OCI-LY1 (cell line): Measurements from ENCODE around the gene FETUB.

ENCODE experiments used
- H2AFZ ChIP-seq: fragments of 200-600 bp; sonication (generic), shearing (Covaris generic); 2 replicates; pipeline ENCODE4 v1.6.0; 2014; ENCODE audit warnings: antibody characterized with exemption, mild to moderate bottlenecking, low read length
- H3F3A ChIP-seq: fragments of 200-600 bp; sonication (generic), shearing (Covaris generic); 2 replicates; pipeline ENCODE4 v1.6.0; 2014; ENCODE audit warnings: mild to moderate bottlenecking, antibody characterized with exemption, low read length, moderate library complexity; ENCODE audit not compliant: insufficient read depth
- H3K27ac ChIP-seq: fragments of 200-600 bp; sonication (generic); 2 replicates; pipeline ENCODE4 v1.5.1; 2014; ENCODE audit warnings: low read length, mixed run types, mild to moderate bottlenecking, low read depth; ENCODE audit not compliant: poor library complexity, severe bottlenecking
- H3K27me3 ChIP-seq: fragments of 200-600 bp; sonication (generic); 2 replicates; pipeline ENCODE4 v1.6.0; 2014; ENCODE audit warnings: antibody characterized with exemption, mild to moderate bottlenecking, low read length, moderate library complexity; ENCODE audit not compliant: insufficient read depth
- H3K36me3 ChIP-seq: fragments of 200-600 bp; sonication (generic); 2 replicates; pipeline ENCODE4 v1.6.1; 2014; ENCODE audit warnings: mild to moderate bottlenecking, antibody characterized with exemption, low read length, moderate library complexity, mixed read lengths; ENCODE audit not compliant: insufficient read depth
- H3K4me1 ChIP-seq: fragments of 200-600 bp; sonication (generic); 2 replicates; pipeline ENCODE4 v1.5.1; 2014; ENCODE audit warnings: mild to moderate bottlenecking, low read length, moderate library complexity; ENCODE audit not compliant: insufficient read depth, severe bottlenecking
- H3K4me2 ChIP-seq: fragments of 200-600 bp; sonication (generic), shearing (Covaris generic); 2 replicates; pipeline ENCODE4 v1.6.1; 2014; ENCODE audit warnings: low read length
- H3K4me3 ChIP-seq: fragments of 200-600 bp; sonication (generic); 2 replicates; pipeline ENCODE4 v1.5.1; 2014; ENCODE audit warnings: low read length, low read depth, mild to moderate bottlenecking, mixed read lengths; ENCODE audit not compliant: poor library complexity, severe bottlenecking
- H3K79me2 ChIP-seq: fragments of 200-600 bp; shearing (Covaris generic); 2 replicates; pipeline ENCODE4 v1.6.1; 2016; ENCODE audit warnings: mixed run types, low read length, mixed read lengths; ENCODE audit not compliant: insufficient read depth
- H3K9ac ChIP-seq: fragments of 200-600 bp; sonication (generic), shearing (Covaris generic); 2 replicates; pipeline ENCODE4 v1.6.1; 2014; ENCODE audit warnings: mild to moderate bottlenecking, low read length, mixed read lengths
- H3K9me2 ChIP-seq: fragments of 200-600 bp; sonication (generic), shearing (Covaris generic); 2 replicates; pipeline ENCODE4 v1.6.1; 2014; ENCODE audit warnings: low read depth, mild to moderate bottlenecking, low read length, mixed read lengths
- H3K9me3 ChIP-seq: fragments of 200-600 bp; shearing (Covaris generic); 2 replicates; pipeline ENCODE4 v1.6.1; 2014; ENCODE audit warnings: low read length, mixed read lengths
- H4K20me1 ChIP-seq: fragments of 200-600 bp; sonication (generic), shearing (Covaris generic); 2 replicates; pipeline ENCODE4 v1.6.0; 2016; ENCODE audit warnings: mild to moderate bottlenecking, low read length; ENCODE audit not compliant: insufficient read depth
- EZH2 ChIP-seq: fragments of 200-600 bp; sonication (generic), shearing (Covaris generic); IDR thresholded peaks from 2 replicates; pipeline ENCODE4 v1.8.0; 2017; ENCODE audit warnings: borderline replicate concordance, mixed run types, mild to moderate bottlenecking, antibody characterized with exemption, low read length, moderate library complexity, mixed read lengths
- TF ChIP-seq, protein P1 (sequence below): fragments of 200-600 bp; sonication (generic), shearing (Covaris generic); IDR thresholded peaks from 2 replicates; pipeline ENCODE4 v1.5.1; 2017; ENCODE audit warnings: mild to moderate bottlenecking, antibody characterized with exemption, low read length, moderate library complexity, mixed read lengths

The FETUB gene

DNA sequence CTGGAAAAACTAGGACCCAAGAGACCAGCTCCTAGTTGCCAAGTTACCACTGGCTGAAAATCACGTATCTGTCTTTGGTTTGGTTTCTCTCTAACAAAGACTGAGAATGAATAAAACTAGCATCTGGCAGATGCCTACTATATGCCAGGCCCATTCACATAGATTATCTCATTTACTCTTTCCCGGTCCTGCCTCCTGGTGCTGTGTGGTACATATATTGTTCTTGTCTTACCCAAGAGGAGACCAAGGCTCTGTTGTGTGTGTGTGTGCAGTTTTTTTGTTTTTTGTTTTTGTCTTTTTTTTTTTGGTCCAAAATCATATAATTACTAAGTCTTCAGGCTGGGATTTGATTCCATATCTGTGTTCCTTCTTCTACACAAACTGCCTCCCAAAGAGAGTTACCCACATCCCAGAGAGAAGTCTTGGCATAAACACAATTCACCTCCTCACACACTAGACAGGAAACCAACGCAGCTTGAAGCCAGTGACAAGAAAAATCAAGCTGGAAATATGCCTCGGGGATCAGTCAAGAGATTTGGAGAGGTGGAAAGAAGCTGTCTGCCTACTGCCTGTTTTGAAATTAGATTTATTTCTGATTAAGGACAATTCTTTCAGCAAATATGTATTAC is 26.4 kb upstream of the FETUB start:
- Histone ChIP-seq H3K9me2 (no peaks in the 10 kb centered on the region), H4K20me1 (no peaks in the 10 kb centered on the region), H3K27ac (no peak overlapping the region), H3K36me3 (no peaks in the 10 kb centered on the region), H3K4me3 (no peak overlapping the region), H3F3A (no peaks in the 10 kb centered on the region), H3K4me2 (no peak overlapping the region), H2AFZ (no peak overlapping the region), H3K9me3 (no peaks in the 10 kb centered on the region), H3K27me3 (0 out of 2 replicates have a peak, but pooled peaks cover 5% of the 10 kb centered on the region), H3K9ac (no peak overlapping the region), H3K79me2 (no peaks in the 10 kb centered on the region), H3K4me1 (peaks cover 27% of the 10 kb centered on the region)
- no peak for TF ChIP-seq EZH2
- TF ChIP-seq, protein P1, sequence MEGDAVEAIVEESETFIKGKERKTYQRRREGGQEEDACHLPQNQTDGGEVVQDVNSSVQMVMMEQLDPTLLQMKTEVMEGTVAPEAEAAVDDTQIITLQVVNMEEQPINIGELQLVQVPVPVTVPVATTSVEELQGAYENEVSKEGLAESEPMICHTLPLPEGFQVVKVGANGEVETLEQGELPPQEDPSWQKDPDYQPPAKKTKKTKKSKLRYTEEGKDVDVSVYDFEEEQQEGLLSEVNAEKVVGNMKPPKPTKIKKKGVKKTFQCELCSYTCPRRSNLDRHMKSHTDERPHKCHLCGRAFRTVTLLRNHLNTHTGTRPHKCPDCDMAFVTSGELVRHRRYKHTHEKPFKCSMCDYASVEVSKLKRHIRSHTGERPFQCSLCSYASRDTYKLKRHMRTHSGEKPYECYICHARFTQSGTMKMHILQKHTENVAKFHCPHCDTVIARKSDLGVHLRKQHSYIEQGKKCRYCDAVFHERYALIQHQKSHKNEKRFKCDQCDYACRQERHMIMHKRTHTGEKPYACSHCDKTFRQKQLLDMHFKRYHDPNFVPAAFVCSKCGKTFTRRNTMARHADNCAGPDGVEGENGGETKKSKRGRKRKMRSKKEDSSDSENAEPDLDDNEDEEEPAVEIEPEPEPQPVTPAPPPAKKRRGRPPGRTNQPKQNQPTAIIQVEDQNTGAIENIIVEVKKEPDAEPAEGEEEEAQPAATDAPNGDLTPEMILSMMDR: no peak

DNA sequence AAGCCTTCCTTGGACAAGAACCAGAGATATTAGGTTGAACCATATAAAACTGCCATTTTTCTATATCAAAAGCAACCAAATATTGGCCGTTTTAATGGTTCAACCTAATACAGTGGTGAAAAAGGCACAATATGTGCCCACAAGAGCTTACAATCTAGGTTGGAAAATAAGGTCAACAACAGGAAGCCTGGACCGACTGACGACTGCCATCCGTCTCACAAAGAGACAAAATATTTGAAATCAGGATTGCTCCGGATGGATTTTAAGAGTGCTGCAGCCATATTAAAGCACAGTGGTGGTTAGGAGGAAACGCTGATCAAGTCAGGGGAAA is 26.0 kb upstream of the FETUB start:
- H3K9me3 ChIP-seq: no peaks in the 10 kb centered on the region
- H3K27me3 ChIP-seq: 0 out of 2 replicates have a peak, but pooled peaks cover 5% of the 10 kb centered on the region
- no peak overlapping the region; the same call in 1 of the 2 replicates for H3K9ac ChIP-seq
- H3K27ac ChIP-seq: no peak overlapping the region
- H3K79me2 ChIP-seq: no peaks in the 10 kb centered on the region
- H4K20me1 ChIP-seq: no peaks in the 10 kb centered on the region
- H3K4me1 ChIP-seq: peaks cover 27% of the 10 kb centered on the region
- H3K4me3 ChIP-seq: peak overlapping the region; percentile 32
- TF ChIP-seq, protein P1: no peak
- TF ChIP-seq EZH2: no peak
- no peaks in the 10 kb centered on the region for H3K36me3 ChIP-seq
- H2AFZ ChIP-seq: no peak overlapping the region
- H3K9me2 ChIP-seq: no peaks in the 10 kb centered on the region
- H3F3A ChIP-seq: no peaks in the 10 kb centered on the region
- peak overlapping the region; percentile 62 for H3K4me2 ChIP-seq

DNA sequence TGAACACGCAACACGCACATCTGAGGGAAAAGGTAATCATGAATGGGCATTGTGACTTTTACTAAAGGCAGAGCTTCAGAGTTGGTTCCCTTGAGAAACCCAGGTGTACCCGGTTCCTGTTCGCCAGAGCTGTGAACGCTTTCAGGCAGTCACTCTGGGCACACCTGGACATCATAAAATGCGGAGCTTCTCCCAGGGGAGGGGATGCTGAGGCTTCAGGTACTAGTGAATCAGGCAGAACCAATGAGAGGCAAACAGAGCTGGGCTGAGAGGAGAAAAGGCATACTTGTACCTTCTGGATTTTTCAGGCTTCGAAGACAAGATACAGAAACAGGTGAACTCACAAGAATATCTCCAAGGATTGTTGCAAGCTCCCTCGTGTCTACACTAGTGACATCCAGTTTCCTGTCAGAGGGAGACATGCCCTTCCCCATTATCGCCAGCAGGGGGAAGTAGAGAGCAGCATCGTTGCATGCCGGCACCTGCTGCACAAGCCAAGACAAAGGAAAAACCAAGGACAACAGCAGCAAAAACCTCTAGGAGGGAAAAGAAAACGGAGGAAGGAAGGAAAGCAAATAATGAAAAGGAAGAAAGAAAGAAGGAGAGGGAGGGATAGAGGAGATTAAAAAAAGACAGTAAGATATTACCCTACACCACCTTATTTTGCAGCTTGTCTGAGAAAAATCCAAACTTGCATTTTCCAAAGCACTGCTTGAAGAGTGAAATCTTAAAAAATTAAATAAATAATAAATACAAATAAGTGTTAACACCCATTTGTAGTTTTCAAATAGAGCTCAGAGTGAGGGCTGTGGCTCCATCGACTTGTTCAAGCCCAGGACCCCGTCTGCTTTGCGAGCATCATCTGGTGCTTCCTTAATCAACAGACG is 25.4 kb upstream of the FETUB start:
- Histone ChIP-seq H3K36me3 (no peaks in the 10 kb centered on the region), H3K9me2 (no peaks in the 10 kb centered on the region), H3K9ac (peak overlapping the region; percentile 8; the same call in 1 of the 2 replicates), H3K4me3 (peak overlapping the region; percentile 32), H3K4me2 (peak overlapping the region; percentile 62), H3K79me2 (no peaks in the 10 kb centered on the region), H4K20me1 (no peaks in the 10 kb centered on the region), H3K27me3 (0 out of 2 replicates have a peak, but pooled peaks cover 5% of the 10 kb centered on the region), H2AFZ (0 out of 2 replicates have a peak overlapping the region, but pooled peaks have one; percentile 35), H3K4me1 (peaks cover 27% of the 10 kb centered on the region), H3K27ac (no peak overlapping the region), H3K9me3 (no peaks in the 10 kb centered on the region), H3F3A (no peaks in the 10 kb centered on the region)
- TF ChIP-seq, protein P1: peak; percentile 100
- no peak for TF ChIP-seq EZH2
